DOHH2 (cell line): Measurements from ENCODE around the gene TMEM115.
A peak's percentile ranks its signal among the peaks of the same experiment; 100 is the strongest.

Source experiments
- H3F3A ChIP-seq: fragments of 200-600 bp; sonication (generic), shearing (Covaris generic); 2 replicates; pipeline ENCODE4 v1.6.0; 2016; ENCODE audit warnings: antibody characterized with exemption, mild to moderate bottlenecking; ENCODE audit not compliant: control insufficient read depth, insufficient read depth
- H3K27ac ChIP-seq: fragments of 200-600 bp; sonication (generic); 2 replicates; pipeline ENCODE4 v1.5.1; 2014; ENCODE audit warnings: low read depth, mild to moderate bottlenecking, low read length, moderate library complexity
- H3K27me3 ChIP-seq: fragments of 200-600 bp; sonication (generic); 2 replicates; pipeline ENCODE4 v1.6.1; 2014; ENCODE audit warnings: mild to moderate bottlenecking, low read length, mixed read lengths; ENCODE audit not compliant: control insufficient read depth
- H3K36me3 ChIP-seq: fragments of 200-600 bp; sonication (generic); 2 replicates; pipeline ENCODE4 v1.6.1; 2014; ENCODE audit warnings: mild to moderate bottlenecking, low read length, moderate library complexity, mixed read lengths; ENCODE audit not compliant: control insufficient read depth
- H3K4me1 ChIP-seq: fragments of 200-600 bp; sonication (generic); 2 replicates; pipeline ENCODE4 v1.6.1; 2014; ENCODE audit warnings: mild to moderate bottlenecking, low read length, mixed read lengths; ENCODE audit not compliant: control insufficient read depth
- H3K4me2 ChIP-seq: fragments of 200-600 bp; sonication (generic); 2 replicates; pipeline ENCODE4 v1.6.0; 2014; ENCODE audit warnings: mild to moderate bottlenecking, low read length, moderate library complexity
- H3K4me3 ChIP-seq: fragments of 200-600 bp; sonication (generic); 2 replicates; pipeline ENCODE4 v1.5.1; 2014; ENCODE audit warnings: mild to moderate bottlenecking, low read length, mixed read lengths
- H3K79me2 ChIP-seq: fragments of 200-600 bp; sonication (generic); 2 replicates; pipeline ENCODE4 v1.6.1; 2014; ENCODE audit warnings: mild to moderate bottlenecking, low read length, mixed read lengths; ENCODE audit not compliant: control insufficient read depth
- H3K9me2 ChIP-seq: fragments of 200-600 bp; sonication (generic); replicated peaks from 2 replicates; pipeline ENCODE4 v1.6.1; 2014; ENCODE audit warnings: mild to moderate bottlenecking, low read length, mixed read lengths; ENCODE audit not compliant: control insufficient read depth
- H3K9me3 ChIP-seq: fragments of 200-600 bp; sonication (generic); 2 replicates; pipeline ENCODE4 v1.6.1; 2014; ENCODE audit warnings: antibody characterized with exemption, low read length, mixed read lengths; ENCODE audit not compliant: control insufficient read depth, insufficient read depth
- H4K20me1 ChIP-seq: fragments of 200-600 bp; sonication (generic); 2 replicates; pipeline ENCODE4 v1.6.0; 2014; ENCODE audit warnings: low read depth, mild to moderate bottlenecking, antibody characterized with exemption, low read length, moderate library complexity; ENCODE audit not compliant: control insufficient read depth, insufficient read depth
- CTCF ChIP-seq: fragments of 200-600 bp; sonication (generic); IDR thresholded peaks from one replicate; pipeline ENCODE4 v1.5.1; 2014; ENCODE audit warnings: antibody characterized with exemption, mild to moderate bottlenecking, low read depth, low read length; ENCODE audit not compliant: poor library complexity, severe bottlenecking
- EZH2phosphoT487 ChIP-seq: fragments of 200-600 bp; sonication (generic); IDR thresholded peaks from 2 replicates; pipeline ENCODE4 v1.6.1; 2017; ENCODE audit warnings: borderline replicate concordance, mild to moderate bottlenecking, antibody characterized with exemption, low read length, moderate library complexity, mixed read lengths

The TMEM115 gene

GRCh38 chr3:50365842-50366220 is 6.5 kb upstream of the TMEM115 start:
- H3K27ac ChIP-seq, result no peak overlapping the region
- peaks cover 10% of the 10 kb centered on the region for H3K4me1 ChIP-seq
- no peaks in the 10 kb centered on the region for H4K20me1 ChIP-seq
- H3K36me3 ChIP-seq, result no peaks in the 10 kb centered on the region
- H3K4me2 ChIP-seq, result peak overlapping the region; percentile 84
- H3K9me3 ChIP-seq, result no peaks in the 10 kb centered on the region
- H3F3A ChIP-seq, result no peaks in the 10 kb centered on the region
- no peak for TF ChIP-seq CTCF
- no peak for TF ChIP-seq EZH2phosphoT487
- no peaks in the 10 kb centered on the region for H3K9me2 ChIP-seq
- peak overlapping the region; percentile 72 for H3K4me3 ChIP-seq
- H3K79me2 ChIP-seq, result no peaks in the 10 kb centered on the region
- peaks cover 8% of the 10 kb centered on the region for H3K27me3 ChIP-seq

GRCh38 chr3:50365080-50365841 is 5.9 kb upstream of the TMEM115 start:
- H3F3A ChIP-seq, result no peaks in the 10 kb centered on the region
- H3K36me3 ChIP-seq, result no peaks in the 10 kb centered on the region
- no peak for TF ChIP-seq CTCF
- TF ChIP-seq EZH2phosphoT487, result no peak
- peaks cover 8% of the 10 kb centered on the region for H3K27me3 ChIP-seq
- no peaks in the 10 kb centered on the region for H4K20me1 ChIP-seq
- H3K27ac ChIP-seq, result no peak overlapping the region
- no peaks in the 10 kb centered on the region for H3K79me2 ChIP-seq
- H3K4me1 ChIP-seq, result peaks cover 10% of the 10 kb centered on the region
- no peaks in the 10 kb centered on the region for H3K9me3 ChIP-seq
- no peaks in the 10 kb centered on the region for H3K9me2 ChIP-seq
- H3K4me2 ChIP-seq, result peak overlapping the region; percentile 84
- peak overlapping the region; percentile 72 for H3K4me3 ChIP-seq

- peaks cover 15% of the 10 kb centered on the region for H3K4me1 ChIP-seq
- no peaks in the 10 kb centered on the region for H3K9me2 ChIP-seq
- peak overlapping the region; percentile 72 for H3K4me3 ChIP-seq
- H3K4me2 ChIP-seq, result peak overlapping the region; percentile 84
- H3K27ac ChIP-seq, result no peak overlapping the region
- no peaks in the 10 kb centered on the region for H4K20me1 ChIP-seq
- no peaks in the 10 kb centered on the region for H3K36me3 ChIP-seq
- H3K79me2 ChIP-seq, result no peaks in the 10 kb centered on the region
- no peak for TF ChIP-seq EZH2phosphoT487
- no peak for TF ChIP-seq CTCF
- H3K27me3 ChIP-seq, result peaks cover 8% of the 10 kb centered on the region
- no peaks in the 10 kb centered on the region for H3K9me3 ChIP-seq
- H3F3A ChIP-seq, result no peaks in the 10 kb centered on the region
These were observed 5.3 kb upstream of the TMEM115 start for GRCh38 chr3:50364573-50365079.
